ENCODE measurements around the gene CHCHD3. TPM values are rescaled to one million over a fixed set of nuclear protein-coding genes. Genes with fewer than 3 reads are reported as not detected.

CHCHD3 gene
- total and polyA plus RNA-seq, 2 of the 4 experiments (the other 2 are of a cell fraction) = 56.9 to 141 TPM

DNA sequence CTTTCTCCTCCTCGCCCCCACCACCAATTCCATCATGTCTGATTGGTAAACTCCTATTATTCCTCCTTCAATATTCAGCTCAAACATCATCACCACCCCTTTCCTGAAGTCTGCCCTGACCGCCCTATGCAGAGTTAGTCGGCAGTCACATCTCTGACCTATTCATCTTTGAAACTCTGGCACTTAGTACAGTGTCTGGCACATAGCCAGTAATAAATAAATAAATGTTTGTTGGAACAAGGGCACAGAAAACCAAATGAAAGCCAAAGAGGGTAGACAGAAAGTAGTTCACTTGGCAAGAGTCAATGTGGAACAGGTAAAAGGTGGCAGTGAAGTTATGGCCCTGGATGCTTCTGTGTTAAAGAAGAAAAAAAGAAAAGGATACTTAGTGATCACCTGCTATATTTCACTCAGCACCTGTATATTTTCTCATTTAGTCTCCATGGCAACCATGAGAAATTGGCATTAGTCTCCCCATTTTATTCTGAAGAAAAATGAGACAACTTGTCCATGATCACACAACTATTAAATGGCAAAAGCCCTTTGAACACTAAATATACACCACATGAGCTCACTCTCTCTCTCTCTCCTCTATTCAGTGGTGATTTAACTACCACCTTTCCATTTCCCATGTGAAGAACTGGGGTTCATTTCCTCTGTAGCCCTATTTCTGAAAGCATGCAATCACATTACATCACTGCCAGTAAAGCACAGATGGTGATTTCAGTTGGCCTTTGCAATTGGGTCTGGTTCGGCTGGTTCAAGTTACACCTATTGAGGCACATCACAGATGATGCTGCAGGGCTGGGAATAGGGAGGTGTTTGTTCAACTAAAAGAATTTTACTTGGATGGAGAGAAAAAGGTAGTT, 25.3 kb downstream of the CHCHD3 start:
- H3K9me3 ChIP-seq (ENCODE audit: control insufficient read depth, insufficient read depth, low read length) = no peaks in the 10 kb centered on the region
- H3K36me3 ChIP-seq (ENCODE audit: control insufficient read depth, insufficient read depth, low read length) = peaks cover 1% of the 10 kb centered on the region; the same call in 1 of the 2 replicates
- H4K20me1 ChIP-seq (ENCODE audit: insufficient read depth, low read length) = peaks cover 7% of the 10 kb centered on the region
- H3K4me3 ChIP-seq (ENCODE audit: insufficient read depth, low read depth, low read length) = no peak overlapping the region
- H3K14ac ChIP-seq (replicated peaks; ENCODE audit: low read depth, low read length) = no peak overlapping the region
- H2BK20ac ChIP-seq (ENCODE audit: low read depth, low read length) = no peak overlapping the region
- BruUV-seq (replicated peaks) = no TSS peak
- POLR2A ChIA-PET (ENCODE audit: unreplicated experiment) = no interaction called here
- no peak overlapping the region for H2BK15ac ChIP-seq (ENCODE audit: low read depth, low read length)
- H3K27ac ChIP-seq (ENCODE audit: insufficient read depth, low read length) = no peak overlapping the region
- in situ Hi-C loops (cut with MboI; ENCODE audit: low sequenced_read_pairs) = no loop called here
- 0 out of 2 replicates have a peak overlapping the region, but pooled peaks have one; percentile 4 for H2AK5ac ChIP-seq (ENCODE audit: low read depth, low read length)
- peaks cover 15% of the 10 kb centered on the region; the same call in 1 of the 2 replicates for H3K9me1 ChIP-seq (ENCODE audit: insufficient read depth, low read length)
- H3K4ac ChIP-seq (ENCODE audit: low read depth, low read length) = no peak overlapping the region
- H4K91ac ChIP-seq (ENCODE audit: insufficient read depth, low read depth, low read length) = no peak overlapping the region
- no peak overlapping the region for H3K23ac ChIP-seq (ENCODE audit: low read depth, low read length)
- H4K8ac ChIP-seq (ENCODE audit: low read depth in 2 of 2, low read length in 2 of 2) = no peak overlapping the region
- DNase-seq = no peak
- intact Hi-C loops (cut with micrococcal nuclease) = loop anchor here (10.0 kb wide), 1 partner anchor 378 kb away; no protein-coding TSS in a partner anchor
- peaks cover 10% of the 10 kb centered on the region for H3K4me1 ChIP-seq (ENCODE audit: control insufficient read depth, insufficient read depth, low read length)
- WGBS, 2 experiments (ENCODE audit: extremely low coverage in 2 of 2, insufficient read length in 1 of 2) = 100% methylated on average over 1 of the region's 4 CpGs; no CpG with 5 or more reads in 1 of the 2 experiments
- no peak for ATAC-seq (ENCODE audit: low read depth)
- H3K18ac ChIP-seq (ENCODE audit: low read depth, low read length) = no peak overlapping the region
- no peak overlapping the region for H3K4me2 ChIP-seq (ENCODE audit: low read depth, low read length)
- H4K5ac ChIP-seq (ENCODE audit: low read depth, low read length) = no peak overlapping the region
- no peak overlapping the region for H3K9ac ChIP-seq (ENCODE audit: low read depth, low read length)
- H2BK5ac ChIP-seq (ENCODE audit: low read depth, low read length, poor library complexity, severe bottlenecking) = no peak overlapping the region
- CTCF ChIA-PET = interaction anchor here (0.6 kb wide), 1 partner anchor 168 kb away, joined by 4 read pairs; no protein-coding TSS in a partner anchor
- H2BK120ac ChIP-seq (ENCODE audit: low read depth, low read length) = no peak overlapping the region
- no peaks in the 10 kb centered on the region for H3K27me3 ChIP-seq (ENCODE audit: control insufficient read depth, insufficient read depth, low read length)
- TF ChIP-seq USF2 (IDR thresholded peaks at IDR 0.05; ENCODE audit: low read depth, low read length) (no peak), SMC3 (IDR thresholded peaks at IDR 0.05; ENCODE audit: low read depth, low read length) (no peak), MAFK (IDR thresholded peaks at IDR 0.05; ENCODE audit: low read depth, low read length) (no peak), MXI1 (IDR thresholded peaks at IDR 0.05; ENCODE audit: borderline replicate concordance, low read depth, low read length) (no peak), BHLHE40 (IDR thresholded peaks at IDR 0.05; ENCODE audit: low read depth, low read length) (no peak), CEBPB (IDR thresholded peaks at IDR 0.05; ENCODE audit: low read depth, low read length) (no peak)
- H2AK9ac ChIP-seq (replicated peaks; ENCODE audit: low read depth, low read length, poor library complexity) = no peak overlapping the region
- H3K79me1 ChIP-seq (ENCODE audit: low read depth in 1 of 2, low read length in 2 of 2) = peaks cover 45 to 69% of the 10 kb centered on the region in 2 experiments
- dilution Hi-C loops (cut with HindIII; ENCODE audit: low sequenced_read_pairs, unreplicated experiment) = no loop called here
- H2AFZ ChIP-seq (replicated peaks; ENCODE audit: low read length, poor library complexity) = no peak overlapping the region
- no peak overlapping the region for H3K56ac ChIP-seq (ENCODE audit: extremely low read depth, insufficient read depth, low read length)
